GM23248 (cell line): ENCODE data around the gene SLC38A5. TPM values are rescaled to one million over a fixed set of nuclear protein-coding genes. Genes with fewer than 3 reads are reported as not detected.

Experiments
- DNase-seq: peaks from one replicate; pipeline ENCODE4 v3.0.0-alpha.2; 2015
- H2AFZ ChIP-seq: fragments of 200-600 bp; sonication (generic); 2 replicates; pipeline ENCODE4 v1.6.1; 2016; ENCODE audit warnings: antibody characterized with exemption
- H3F3A ChIP-seq: fragments of 200-600 bp; sonication (generic); 2 replicates; pipeline ENCODE4 v1.6.1; 2016; ENCODE audit warnings: mild to moderate bottlenecking, antibody characterized with exemption, mixed run types; ENCODE audit not compliant: insufficient read depth
- H3K27ac ChIP-seq: fragments of 200-600 bp; sonication (generic); 2 replicates; pipeline ENCODE4 v1.5.1; 2016; ENCODE audit warnings: mild to moderate bottlenecking
- H3K27me3 ChIP-seq: fragments of 200-600 bp; sonication (generic); replicated peaks from 2 replicates; pipeline ENCODE4 v1.6.1; 2016; ENCODE audit warnings: mild to moderate bottlenecking; ENCODE audit not compliant: insufficient read depth
- H3K36me3 ChIP-seq: fragments of 200-600 bp; sonication (generic); 2 replicates; pipeline ENCODE4 v1.6.1; 2016; ENCODE audit warnings: low read depth, mild to moderate bottlenecking
- H3K4me1 ChIP-seq: fragments of 200-600 bp; sonication (generic); 2 replicates; pipeline ENCODE4 v1.6.1; 2016; ENCODE audit warnings: mild to moderate bottlenecking; ENCODE audit not compliant: insufficient read depth
- H3K4me2 ChIP-seq: fragments of 200-600 bp; sonication (generic); one replicate; pipeline ENCODE4 v1.6.1; 2016; ENCODE audit warnings: mild to moderate bottlenecking; ENCODE audit not compliant: unreplicated experiment
- H3K4me3 ChIP-seq: fragments of 200-600 bp; sonication (generic); 2 replicates; pipeline ENCODE4 v1.5.1; 2016; ENCODE audit warnings: mild to moderate bottlenecking
- H3K79me2 ChIP-seq: fragments of 200-600 bp; sonication (generic); 2 replicates; pipeline ENCODE4 v1.6.1; 2016; ENCODE audit warnings: mild to moderate bottlenecking; ENCODE audit not compliant: insufficient read depth
- H3K9ac ChIP-seq: fragments of 200-600 bp; sonication (generic); 2 replicates; pipeline ENCODE4 v1.6.1; 2016; ENCODE audit warnings: mild to moderate bottlenecking
- H3K9me2 ChIP-seq: fragments of 200-600 bp; sonication (generic); 2 replicates; pipeline ENCODE4 v1.6.1; 2016; ENCODE audit warnings: mixed run types, mild to moderate bottlenecking, moderate library complexity; ENCODE audit not compliant: insufficient read depth
- H3K9me3 ChIP-seq: fragments of 200-600 bp; sonication (generic); one replicate; pipeline ENCODE4 v1.6.1; 2017; ENCODE audit warnings: low read depth
- H4K20me1 ChIP-seq: fragments of 200-600 bp; sonication (generic); 2 replicates; pipeline ENCODE4 v1.6.0; 2016; ENCODE audit not compliant: insufficient read depth
- EZH2 ChIP-seq: fragments of 200-600 bp; sonication (generic); IDR thresholded peaks from 2 replicates; pipeline ENCODE4 v1.6.1; 2018; ENCODE audit warnings: antibody characterized with exemption, mild to moderate bottlenecking; ENCODE audit not compliant: insufficient read depth, poor library complexity, severe bottlenecking
- EZH2phosphoT487 ChIP-seq: fragments of 200-600 bp; sonication (generic); IDR thresholded peaks from 2 replicates; pipeline ENCODE4 v1.6.1; 2018; ENCODE audit warnings: antibody characterized with exemption, moderate library complexity, mild to moderate bottlenecking, low read depth; ENCODE audit not compliant: insufficient read depth
- WGBS, 2 experiments: methylation state at CpG; one replicate each; pipeline ENCODE4 v1.1.6; 2015 to 2017; ENCODE audit warnings: low lambda C conversion rate in 2 of 2, low coverage in 1 of 2; ENCODE audit errors: missing lambda C conversion rate in 2 of 2; 5-methylcytosine and 5-hydroxymethylcytosine counted together
- in situ Hi-C: fragments of 300-500 bp; cut with MboI; formaldehyde crosslinking; loops from 2 replicates; pipeline ENCODE4 v1.15.0; 2020
- polyA plus RNA-seq: library from polyadenylated mRNA; unstranded; fragments of >200 nt; fragmentation: Nextera tagmentation; extraction: Ambion mirVana; gene quantifications from 2 replicates; pipeline ENCODE4 v1.2.1, GENCODE V29; 2016
- total RNA-seq: library from RNA; depleted of rRNA; stranded (reverse); fragments of >200 nt; shearing (Covaris generic); gene quantifications from 2 replicates; pipeline ENCODE4 v1.2.3, GENCODE V29; 2014

Gene SLC38A5
- total and polyA plus RNA-seq, 2 experiments from 2014 or later: 32.4 to 35.3 TPM

DNA sequence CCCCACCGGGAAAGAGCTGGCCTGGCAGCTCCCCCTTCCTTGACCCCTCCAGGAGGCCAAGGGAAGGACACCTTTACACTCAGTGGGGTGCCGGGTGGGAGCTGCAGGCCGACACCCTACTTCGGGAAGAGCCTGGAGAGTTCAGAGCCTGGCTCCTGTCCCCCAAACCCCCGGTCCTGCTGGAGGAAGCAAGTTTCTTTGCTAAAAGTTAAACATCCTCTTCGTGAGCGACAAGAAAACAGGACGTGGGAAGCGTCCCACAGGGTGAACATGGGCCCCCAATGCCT lies 3.6 kb upstream of the SLC38A5 start:
- in situ Hi-C loops: no loop called here
- no peak for TF ChIP-seq EZH2phosphoT487
- TF ChIP-seq EZH2: no peak
- Histone ChIP-seq H2AFZ (no peak overlapping the region), H3K4me3 (no peak overlapping the region), H3K9me3 (no peaks in the 10 kb centered on the region), H3K4me1 (no peaks in the 10 kb centered on the region), H3K27ac (no peak overlapping the region), H3F3A (0 out of 2 replicates have a peak, but pooled peaks cover 6% of the 10 kb centered on the region), H3K79me2 (peaks cover 36% of the 10 kb centered on the region), H3K4me2 (no peak overlapping the region), H4K20me1 (no peaks in the 10 kb centered on the region), H3K36me3 (no peaks in the 10 kb centered on the region), H3K27me3 (no peaks in the 10 kb centered on the region), H3K9me2 (no peaks in the 10 kb centered on the region), H3K9ac (no peak overlapping the region)
- 45 to 58% methylated on average over 7 to 8 of the region's 9 CpGs for WGBS, 2 experiments
- no peak for DNase-seq

DNA sequence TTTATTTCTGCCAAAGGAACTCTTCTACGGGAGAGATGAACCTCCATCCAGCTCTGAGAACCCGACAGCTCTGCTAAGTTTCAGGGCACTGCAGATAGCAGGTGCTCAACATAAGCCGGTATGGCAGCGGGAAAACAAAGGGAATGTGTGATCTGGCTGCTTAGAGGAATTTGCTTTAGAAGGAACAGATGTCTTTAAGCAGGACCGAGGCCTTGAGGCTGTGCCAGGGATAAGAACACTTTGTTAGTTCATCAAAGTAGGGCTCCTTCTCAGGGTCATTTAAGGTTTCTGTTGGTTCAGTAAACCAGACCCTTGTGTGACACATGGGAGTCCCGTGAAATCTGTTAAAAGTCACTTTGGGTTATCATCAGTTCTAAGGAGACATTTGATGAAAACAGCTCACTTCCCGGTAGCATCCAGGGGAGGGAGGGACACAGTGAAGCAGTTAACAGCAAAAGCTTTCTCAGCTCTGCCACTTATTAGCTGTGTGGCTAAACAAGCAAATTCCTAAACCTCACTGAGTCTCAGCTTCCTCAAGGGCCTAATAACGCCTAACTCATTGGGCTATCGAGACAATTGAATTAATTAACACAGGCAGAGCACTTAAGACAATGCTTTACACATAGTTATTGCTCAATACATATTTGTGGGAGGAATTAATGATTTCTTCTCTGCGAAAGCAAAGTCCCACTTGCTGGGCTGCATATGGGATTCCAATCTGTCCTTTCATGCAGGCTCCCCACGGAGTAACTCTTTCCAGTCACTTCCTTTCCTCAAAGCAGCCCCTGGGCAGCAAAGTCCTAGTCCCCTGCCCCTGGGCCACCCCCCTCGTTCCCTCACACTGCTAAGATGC lies 3.0 kb upstream of the SLC38A5 start:
- Histone ChIP-seq H3F3A (0 out of 2 replicates have a peak, but pooled peaks cover 6% of the 10 kb centered on the region), H3K9ac (0 out of 2 replicates have a peak overlapping the region, but pooled peaks have one; percentile 3), H3K4me1 (no peaks in the 10 kb centered on the region; the same call in 1 of the 2 replicates), H3K9me3 (no peaks in the 10 kb centered on the region), H3K36me3 (no peaks in the 10 kb centered on the region), H3K27ac (0 out of 2 replicates have a peak overlapping the region, but pooled peaks have one; percentile 12), H3K4me2 (no peak overlapping the region), H3K79me2 (peaks cover 34% of the 10 kb centered on the region), H2AFZ (no peak overlapping the region; the same call in 1 of the 2 replicates), H3K27me3 (no peaks in the 10 kb centered on the region), H3K4me3 (no peak overlapping the region), H3K9me2 (no peaks in the 10 kb centered on the region), H4K20me1 (no peaks in the 10 kb centered on the region)
- WGBS, 2 experiments: 19 to 36% methylated on average over 11 to 12 of the region's 12 CpGs
- no peak for DNase-seq
- TF ChIP-seq EZH2: no peak
- in situ Hi-C loops: no loop called here

- H3K79me2 ChIP-seq: peaks cover 26% of the 10 kb centered on the region
- in situ Hi-C loops: no loop called here
- H3K9me2 ChIP-seq: no peaks in the 10 kb centered on the region
- H3K27me3 ChIP-seq: no peaks in the 10 kb centered on the region
- 0 out of 2 replicates have a peak, but pooled peaks cover 6% of the 10 kb centered on the region for H3F3A ChIP-seq
- no peaks in the 10 kb centered on the region for H4K20me1 ChIP-seq
- WGBS, 2 experiments: 52 to 66% methylated on average over 7 to 9 of the region's 9 CpGs
- H3K4me1 ChIP-seq: no peaks in the 10 kb centered on the region; the same call in 1 of the 2 replicates
- DNase-seq: no peak
- no peaks in the 10 kb centered on the region for H3K36me3 ChIP-seq
- H3K4me2 ChIP-seq: no peak overlapping the region
- no peak overlapping the region for H3K27ac ChIP-seq
- no peak for TF ChIP-seq EZH2
- no peak for TF ChIP-seq EZH2phosphoT487
- no peak overlapping the region for H3K4me3 ChIP-seq
- H2AFZ ChIP-seq: no peak overlapping the region
- no peaks in the 10 kb centered on the region for H3K9me3 ChIP-seq
- H3K9ac ChIP-seq: no peak overlapping the region
Measured at GRCh38 chrX:48472225-48472624, 2.2 kb upstream of the SLC38A5 start.

DNA sequence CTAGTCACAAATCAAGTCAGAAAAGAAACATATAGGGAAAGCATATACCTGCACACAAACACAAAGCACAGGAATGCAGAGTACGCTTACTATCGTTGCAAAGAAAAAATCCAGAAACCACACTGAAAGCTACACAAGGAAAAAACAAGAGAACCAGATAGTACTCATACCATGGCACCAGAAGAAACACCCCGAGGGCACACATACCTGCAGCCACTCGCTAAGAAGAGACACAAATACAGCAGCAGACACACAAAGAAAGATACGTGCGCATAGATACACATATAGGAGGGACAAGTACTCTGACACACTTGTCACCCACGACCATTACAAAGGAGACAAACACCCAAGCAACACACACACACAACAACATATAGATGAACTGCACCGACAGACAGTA lies 1.4 kb upstream of the SLC38A5 start:
- no peak overlapping the region for H3K27ac ChIP-seq
- no peak overlapping the region for H2AFZ ChIP-seq
- in situ Hi-C loops: no loop called here
- H3K36me3 ChIP-seq: no peaks in the 10 kb centered on the region
- H3K9me3 ChIP-seq: no peaks in the 10 kb centered on the region
- H3K4me2 ChIP-seq: no peak overlapping the region
- no peaks in the 10 kb centered on the region for H3K9me2 ChIP-seq
- 85 to 91% methylated on average over 6 to 8 of the region's 8 CpGs for WGBS, 2 experiments
- H3K4me3 ChIP-seq: no peak overlapping the region
- H3F3A ChIP-seq: 0 out of 2 replicates have a peak, but pooled peaks cover 6% of the 10 kb centered on the region
- no peaks in the 10 kb centered on the region for H4K20me1 ChIP-seq
- TF ChIP-seq EZH2phosphoT487 (no peak), EZH2 (no peak)
- H3K79me2 ChIP-seq: peaks cover 18% of the 10 kb centered on the region
- no peaks in the 10 kb centered on the region; the same call in 1 of the 2 replicates for H3K4me1 ChIP-seq
- H3K9ac ChIP-seq: no peak overlapping the region
- H3K27me3 ChIP-seq: no peaks in the 10 kb centered on the region
- no peak for DNase-seq
